Muscle of leg (tissue), 11 donors: Measurements from ENCODE around the gene RRP8. TPM values are rescaled to one million over a fixed set of nuclear protein-coding genes. Genes with fewer than 3 reads are reported as not detected.
A peak's percentile ranks its signal among the peaks of the same experiment; 100 is the strongest.

Experiments
- DNase-seq: peaks from one replicate; pipeline ENCODE4 v3.0.0; 2013
- H3K27ac ChIP-seq: one replicate; pipeline ENCODE4 v1.5.1; 2013; ENCODE audit warnings: mild to moderate bottlenecking, low read length, control low read depth
- H3K27me3 ChIP-seq: one replicate; pipeline ENCODE4 v1.6.1; 2013; ENCODE audit warnings: low read length; ENCODE audit not compliant: control insufficient read depth, insufficient read depth
- H3K36me3 ChIP-seq: one replicate; pipeline ENCODE4 v1.6.1; 2013; ENCODE audit warnings: low read length; ENCODE audit not compliant: control insufficient read depth, insufficient read depth
- H3K4me1 ChIP-seq: one replicate; pipeline ENCODE4 v1.6.1; 2013; ENCODE audit warnings: low read length; ENCODE audit not compliant: control insufficient read depth, insufficient read depth
- H3K4me3 ChIP-seq: one replicate; pipeline ENCODE4 v1.5.1; 2013; ENCODE audit warnings: low read length, control low read depth
- H3K9me3 ChIP-seq: replicated peaks from 2 replicates; pipeline ENCODE4 v1.6.1; 2013; ENCODE audit warnings: low read depth, low read length; ENCODE audit not compliant: control insufficient read depth
- WGBS: methylation state at CpG from one replicate; pipeline ENCODE4 v1.1.5; 2013; ENCODE audit warnings: missing lambda C conversion rate; ENCODE audit not compliant: insufficient coverage; 5-methylcytosine and 5-hydroxymethylcytosine counted together
- polyA plus RNA-seq, 8 donors: library from polyadenylated mRNA; unstranded; fragments of 120-200 nt; gene quantifications; one replicate each; pipeline versions ENCODE4 v1.2.1 to v1.2.3, GENCODE V29; 2013; ENCODE audit warnings: inconsistent platforms in 1 of 8, low replicate concordance in 1 of 8; ENCODE audit not compliant: insufficient read length in 8 of 8, insufficient read depth in 1 of 8
- total RNA-seq: library from RNA; stranded (reverse); fragments of 120-200 nt; gene quantifications from one replicate; pipeline ENCODE4 v1.2.4, GENCODE V29; 2013

The RRP8 gene
- total and polyA plus RNA-seq, 9 donors, result 16.7 to 24.3 (median 19.1) TPM

GRCh38 chr11:6602096-6602940, 1.1 kb downstream of the RRP8 start:
- H3K27me3 ChIP-seq, result no peaks in the 10 kb centered on the region
- 88% methylated on average over 5 of the region's 7 CpGs for WGBS
- H3K36me3 ChIP-seq, result peaks cover 53% of the 10 kb centered on the region
- no peaks in the 10 kb centered on the region for H3K9me3 ChIP-seq
- no peak for DNase-seq
- peaks cover 40% of the 10 kb centered on the region for H3K4me1 ChIP-seq
- H3K4me3 ChIP-seq, result peak overlapping the region; percentile 98
- peak overlapping the region; percentile 90 for H3K27ac ChIP-seq

GRCh38 chr11:6601041-6601461, 2.4 kb downstream of the RRP8 start:
- Histone ChIP-seq H3K36me3 (peaks cover 51% of the 10 kb centered on the region), H3K27me3 (no peaks in the 10 kb centered on the region), H3K27ac (no peak overlapping the region), H3K4me3 (no peak overlapping the region), H3K9me3 (no peaks in the 10 kb centered on the region), H3K4me1 (peaks cover 30% of the 10 kb centered on the region)
- no peak for DNase-seq
- WGBS, result 93% methylated on average over 13 of the region's 13 CpGs

GRCh38 chr11:6599881-6600390, 3.5 kb downstream of the RRP8 start:
- WGBS, result 87% methylated on average over 2 of the region's 2 CpGs
- no peak overlapping the region for H3K4me3 ChIP-seq
- H3K27me3 ChIP-seq, result no peaks in the 10 kb centered on the region
- H3K36me3 ChIP-seq, result peaks cover 51% of the 10 kb centered on the region
- DNase-seq, result no peak
- H3K9me3 ChIP-seq, result no peaks in the 10 kb centered on the region
- H3K27ac ChIP-seq, result no peak overlapping the region
- peaks cover 22% of the 10 kb centered on the region for H3K4me1 ChIP-seq

GRCh38 chr11:6599449-6599848, 4.0 kb downstream of the RRP8 start:
- no peaks in the 10 kb centered on the region for H3K27me3 ChIP-seq
- peak; percentile 14 for DNase-seq
- H3K4me3 ChIP-seq, result no peak overlapping the region
- H3K36me3 ChIP-seq, result peaks cover 55% of the 10 kb centered on the region
- H3K9me3 ChIP-seq, result no peaks in the 10 kb centered on the region
- 69% methylated on average over 1 of the region's 1 CpG for WGBS
- H3K4me1 ChIP-seq, result peaks cover 20% of the 10 kb centered on the region
- no peak overlapping the region for H3K27ac ChIP-seq

GRCh38 chr11:6598555-6598954, 4.9 kb downstream of the RRP8 start:
- DNase-seq, result no peak
- no peak overlapping the region for H3K4me3 ChIP-seq
- no peak overlapping the region for H3K27ac ChIP-seq
- H3K36me3 ChIP-seq, result peaks cover 60% of the 10 kb centered on the region
- H3K4me1 ChIP-seq, result peaks cover 20% of the 10 kb centered on the region
- no peaks in the 10 kb centered on the region for H3K9me3 ChIP-seq
- H3K27me3 ChIP-seq, result no peaks in the 10 kb centered on the region
- WGBS, result 100% methylated on average over 2 of the region's 3 CpGs

GRCh38 chr11:6596239-6596877, 7.1 kb downstream of the RRP8 start:
- peak overlapping the region; percentile 11 for H3K27ac ChIP-seq
- peaks cover 7% of the 10 kb centered on the region for H3K4me1 ChIP-seq
- peaks cover 60% of the 10 kb centered on the region for H3K36me3 ChIP-seq
- H3K27me3 ChIP-seq, result no peaks in the 10 kb centered on the region
- no peak overlapping the region for H3K4me3 ChIP-seq
- 25% methylated on average over 4 of the region's 5 CpGs for WGBS
- peak; percentile 45 for DNase-seq
- no peaks in the 10 kb centered on the region for H3K9me3 ChIP-seq

- Histone ChIP-seq H3K27me3 (no peaks in the 10 kb centered on the region), H3K4me3 (no peak overlapping the region), H3K27ac (no peak overlapping the region), H3K4me1 (peaks cover 2% of the 10 kb centered on the region), H3K36me3 (peaks cover 39% of the 10 kb centered on the region), H3K9me3 (no peaks in the 10 kb centered on the region)
- WGBS, result 90% methylated on average over 3 of the region's 3 CpGs
- DNase-seq, result no peak
Observed at GRCh38 chr11:6594142-6594768, 9.2 kb downstream of the RRP8 start.

- Histone ChIP-seq H3K4me3 (no peak overlapping the region), H3K9me3 (peaks cover 14% of the 10 kb centered on the region), H3K4me1 (no peaks in the 10 kb centered on the region), H3K36me3 (peaks cover 6% of the 10 kb centered on the region), H3K27me3 (no peaks in the 10 kb centered on the region), H3K27ac (no peak overlapping the region)
- DNase-seq, result no peak
- WGBS, result no CpG with 5 or more reads among the region's 1 CpG
Observed at GRCh38 chr11:6588018-6588417, 15.4 kb downstream of the RRP8 start.

GRCh38 chr11:6587360-6587953, 16.0 kb downstream of the RRP8 start:
- Histone ChIP-seq H3K4me3 (no peak overlapping the region), H3K27me3 (no peaks in the 10 kb centered on the region), H3K36me3 (peaks cover 6% of the 10 kb centered on the region), H3K4me1 (no peaks in the 10 kb centered on the region), H3K27ac (no peak overlapping the region), H3K9me3 (peaks cover 14% of the 10 kb centered on the region)
- WGBS, result 84% methylated on average over 5 of the region's 11 CpGs
- DNase-seq, result no peak
